Lower leg skin (tissue), 4 donors: ENCODE measurements around the gene WDR44. TPM values are rescaled to one million over a fixed set of nuclear protein-coding genes. Genes with fewer than 3 reads are reported as not detected.
"Not testable (repeated sequence)": the region's sequence is repeated elsewhere in the genome, so short reads cannot be mapped to it uniquely, and the experiment has no call there.

Source experiments
- DNase-seq, 2 donors: peaks; one replicate each; pipeline ENCODE4 v3.0.0-alpha.2; 2019; ENCODE audit warnings: low spot score in 2 of 2
- H3K4me3 ChIP-seq: fragments of 200-600 bp; sonication (generic); 2 replicates; pipeline ENCODE4 v1.5.1; 2017; ENCODE audit warnings: mild to moderate bottlenecking, low read depth; ENCODE audit not compliant: poor library complexity, severe bottlenecking
- CTCF ChIP-seq, 3 donors: fragments of 450-650 bp; IDR thresholded peaks; one replicate each; pipeline ENCODE4 v1.5.1; 2016; ENCODE audit warnings: antibody characterized with exemption in 3 of 3, mild to moderate bottlenecking in 3 of 3, moderate library complexity in 2 of 3
- POLR2A ChIP-seq, 2 donors: fragments of 450-650 bp; IDR thresholded peaks; one replicate each; pipeline ENCODE4 v1.6.1; 2016 to 2017; ENCODE audit warnings: antibody characterized with exemption in 2 of 2, mild to moderate bottlenecking in 1 of 2, moderate library complexity in 1 of 2
- WGBS, 2 donors: methylation state at CpG; one replicate each; pipeline ENCODE4 v1.1.5; 2018; 5-methylcytosine and 5-hydroxymethylcytosine counted together
- intact Hi-C: fragments of 100-400 bp; cut with DNase I; formaldehyde crosslinking; loops from one replicate; pipeline ENCODE4 v1.15.0; 2023; ENCODE audit warnings: low total_unique reads
- total RNA-seq, 4 donors: library from RNA; depleted of rRNA; stranded (reverse); fragments of >200 nt; gene quantifications; one replicate each; pipeline ENCODE4 v1.1.0, GENCODE V29; 2016

Gene WDR44
- total RNA-seq, 4 donors from 2014 or later: 9.5 to 10.4 (median 9.8) TPM

- no peak overlapping the region for H3K4me3 ChIP-seq
- TF ChIP-seq POLR2A (IDR thresholded peaks at IDR 0.05) (no peak), CTCF (IDR thresholded peaks at IDR 0.05) (no peak)
- 42 to 65% methylated on average over 2 to 3 of the region's 3 CpGs for WGBS, 2 donors
- DNase-seq: no peak
- intact Hi-C loops: no loop called here
Observed at GRCh38 chrX:118448273-118448783, 102.4 kb downstream of the WDR44 start.

- WGBS, 2 donors: 52 to 68% methylated on average over 2 to 3 of the region's 3 CpGs
- no peak overlapping the region for H3K4me3 ChIP-seq
- TF ChIP-seq POLR2A (IDR thresholded peaks at IDR 0.05) (no peak), CTCF (IDR thresholded peaks at IDR 0.05) (no peak)
- intact Hi-C loops: no loop called here
- no peak for DNase-seq
Observed at GRCh38 chrX:118455013-118455412, 109.1 kb downstream of the WDR44 start.

- no peak for DNase-seq
- intact Hi-C loops: no loop called here
- 2 to 25% methylated on average over 4 of the region's 4 CpGs for WGBS, 2 donors
- TF ChIP-seq CTCF (IDR thresholded peaks at IDR 0.05) (no peak), POLR2A (IDR thresholded peaks at IDR 0.05) (no peak)
- no peak overlapping the region for H3K4me3 ChIP-seq
Observed at GRCh38 chrX:118459494-118459893, 113.6 kb downstream of the WDR44 start.

GRCh38 chrX:118464501-118464900 lies 118.6 kb downstream of the WDR44 start:
- WGBS, 2 donors: 58 to 72% methylated on average over 6 of the region's 6 CpGs
- intact Hi-C loops: no loop called here
- TF ChIP-seq POLR2A (IDR thresholded peaks at IDR 0.05) (no peak), CTCF (IDR thresholded peaks at IDR 0.05) (no peak)
- H3K4me3 ChIP-seq: no peak overlapping the region
- DNase-seq: no peak

- DNase-seq: no peak
- no peak for TF ChIP-seq POLR2A (IDR thresholded peaks at IDR 0.05)
- no peak for TF ChIP-seq CTCF (IDR thresholded peaks at IDR 0.05)
- 61 to 78% methylated on average over 5 to 7 of the region's 7 CpGs for WGBS, 2 donors
- no peak overlapping the region for H3K4me3 ChIP-seq
- intact Hi-C loops: no loop called here
Observed at GRCh38 chrX:118468122-118468521, 122.2 kb downstream of the WDR44 start.

GRCh38 chrX:118470721-118471347 lies 124.9 kb downstream of the WDR44 start:
- DNase-seq, intact Hi-C loops: not testable (repeated sequence)
- 75 to 92% methylated on average over 5 of the region's 5 CpGs for WGBS, 2 donors

More at GRCh38 chrX:118470721-118471347, 124.9 kb downstream of the WDR44 start:
- H3K4me3 ChIP-seq: not testable (repeated sequence)
